OCI-LY7 (cell line): ENCODE data around the gene MAP4K2. TPM values are rescaled to one million over a fixed set of nuclear protein-coding genes. Genes with fewer than 3 reads are reported as not detected.

Source experiments
- BruUV-seq: library from RNA; stranded (reverse); fragments of 400-500 nt; replicated peaks from 2 replicates; lab custom pipeline; 2021; lab: Mats Ljungman, UMichigan
- CTCF ChIA-PET: fragments of 300-600 bp; sonication (Branson Sonifier 250); formaldehyde crosslinking; loops from one replicate; lab custom pipeline; 2022; ENCODE audit warnings: antibody characterized with exemption; ENCODE audit not compliant: unreplicated experiment; lab: Charles Lee
- POLR2A ChIA-PET: fragments of 300-600 bp; sonication (Branson Sonifier 250); formaldehyde crosslinking; loops from one replicate; lab custom pipeline; 2022; ENCODE audit warnings: antibody characterized with exemption; lab: Charles Lee
- DNase-seq: peaks from one replicate; pipeline ENCODE4 v3.0.0-alpha.2; 2015; ENCODE audit warnings: low spot score
- H2AFZ ChIP-seq: fragments of 200-600 bp; sonication (generic), shearing (Covaris generic); 2 replicates; pipeline ENCODE4 v1.6.1; 2014; ENCODE audit warnings: mild to moderate bottlenecking, antibody characterized with exemption, low read length, moderate library complexity
- H3K27ac ChIP-seq: fragments of 200-600 bp; sonication (generic); 2 replicates; pipeline ENCODE4 v1.5.1; 2014; ENCODE audit warnings: mixed run types, low read depth, mild to moderate bottlenecking, moderate library complexity, low read length, inconsistent platforms; ENCODE audit not compliant: poor library complexity, severe bottlenecking
- H3K36me3 ChIP-seq: fragments of 200-600 bp; sonication (generic); 2 replicates; pipeline ENCODE4 v1.6.1; 2014; ENCODE audit warnings: mild to moderate bottlenecking, antibody characterized with exemption, low read length, moderate library complexity, mixed read lengths; ENCODE audit not compliant: insufficient read depth
- H3K4me1 ChIP-seq: fragments of 200-600 bp; sonication (generic); 2 replicates; pipeline ENCODE4 v1.5.1; 2014; ENCODE audit warnings: mild to moderate bottlenecking, low read length; ENCODE audit not compliant: insufficient read depth, poor library complexity, severe bottlenecking
- H3K4me2 ChIP-seq: fragments of 200-600 bp; sonication (generic); 2 replicates; pipeline ENCODE4 v1.6.1; 2014; ENCODE audit warnings: mild to moderate bottlenecking, low read length
- H3K4me3 ChIP-seq: fragments of 200-600 bp; sonication (generic); 2 replicates; pipeline ENCODE4 v1.5.1; 2014; ENCODE audit warnings: mild to moderate bottlenecking, low read depth, low read length; ENCODE audit not compliant: poor library complexity, severe bottlenecking
- H3K79me2 ChIP-seq: fragments of 200-600 bp; sonication (generic); 2 replicates; pipeline ENCODE4 v1.6.1; 2016; ENCODE audit warnings: low read depth, mild to moderate bottlenecking, low read length, moderate library complexity, mixed read lengths; ENCODE audit not compliant: insufficient read depth
- H3K9me2 ChIP-seq: fragments of 200-600 bp; sonication (generic); 2 replicates; pipeline ENCODE4 v1.6.1; 2016; ENCODE audit warnings: mild to moderate bottlenecking, low read length, mixed read lengths; ENCODE audit not compliant: insufficient read depth
- H3K9me3 ChIP-seq: fragments of 200-600 bp; sonication (generic); 2 replicates; pipeline ENCODE4 v1.6.1; 2014; ENCODE audit warnings: mild to moderate bottlenecking, mixed run types, low read length, mixed read lengths
- H4K20me1 ChIP-seq: fragments of 200-600 bp; sonication (generic); 2 replicates; pipeline ENCODE4 v1.6.1; 2014; ENCODE audit warnings: mild to moderate bottlenecking, antibody characterized with exemption, low read length, moderate library complexity, mixed read lengths; ENCODE audit not compliant: insufficient read depth
- EZH2phosphoT487 ChIP-seq: fragments of 200-600 bp; sonication (generic); IDR thresholded peaks from 2 replicates; pipeline ENCODE4 v1.6.1; 2018; ENCODE audit warnings: low read depth, borderline replicate concordance, mild to moderate bottlenecking, mixed run types, antibody characterized with exemption, low read length, moderate library complexity, mixed read lengths
- intact Hi-C: fragments of 100-400 bp; cut with micrococcal nuclease; formaldehyde crosslinking; loops from one replicate; pipeline ENCODE4 v1.10.0; 2022; ENCODE audit not compliant: unreplicated experiment
- total RNA-seq, 2 experiments: library from RNA; depleted of rRNA in 1 of 2; stranded (reverse); fragments of >200 nt in 1 of 2; shearing (Covaris generic) in 1 of 2; gene quantifications; 2 replicates each; pipeline ENCODE4 v1.2.3, GENCODE V29; 2014 to 2022
- TF ChIP-seq, protein P1 (sequence below): fragments of 200-600 bp; sonication (generic); conservative IDR thresholded peaks from 2 replicates; pipeline ENCODE4 v1.5.1; 2014; ENCODE audit warnings: mild to moderate bottlenecking, antibody characterized with exemption, low read length, moderate library complexity, mixed read lengths

The MAP4K2 gene
- total RNA-seq, 2 experiments from 2014 or later, result 110 to 115 TPM

DNA sequence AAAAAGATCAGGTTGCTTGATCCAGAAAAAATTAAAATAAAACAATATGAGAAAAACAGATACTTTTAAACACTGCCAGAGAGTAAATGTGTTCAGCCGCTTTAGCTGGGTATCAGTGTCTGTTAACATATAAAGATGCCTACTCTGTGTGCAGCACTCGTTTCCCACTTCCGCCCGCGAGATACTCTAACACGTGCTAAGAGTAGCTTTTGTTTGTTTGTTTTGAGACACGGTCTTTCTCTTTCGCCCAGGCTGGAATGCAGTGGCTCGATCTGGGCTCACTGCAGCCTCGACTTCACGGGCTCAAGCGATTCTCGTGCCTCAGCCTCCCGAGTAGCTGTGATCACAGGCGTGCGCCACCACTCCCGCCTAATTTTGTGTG is 7.9 kb upstream of the MAP4K2 start:
- peak overlapping the region; percentile 96 for H3K4me3 ChIP-seq
- no TSS peak for BruUV-seq
- peaks cover 16% of the 10 kb centered on the region for H3K79me2 ChIP-seq
- H3K9me2 ChIP-seq, result no peaks in the 10 kb centered on the region
- ChIA-PET CTCF (no interaction called here), POLR2A (interaction anchor here (0.6 to 2.4 kb wide), 4 partner anchors 10 to 521 kb away, joined by 3 to 14 read pairs (median 4); no protein-coding TSS in a partner anchor)
- H3K4me2 ChIP-seq, result peak overlapping the region; percentile 97
- peaks cover 26% of the 10 kb centered on the region; the same call in 1 of the 2 replicates for H3K36me3 ChIP-seq
- H3K4me1 ChIP-seq, result peaks cover 45% of the 10 kb centered on the region
- intact Hi-C loops, result no loop called here
- DNase-seq, result no peak
- H4K20me1 ChIP-seq, result no peaks in the 10 kb centered on the region
- no peak for TF ChIP-seq EZH2phosphoT487
- TF ChIP-seq, protein P1, sequence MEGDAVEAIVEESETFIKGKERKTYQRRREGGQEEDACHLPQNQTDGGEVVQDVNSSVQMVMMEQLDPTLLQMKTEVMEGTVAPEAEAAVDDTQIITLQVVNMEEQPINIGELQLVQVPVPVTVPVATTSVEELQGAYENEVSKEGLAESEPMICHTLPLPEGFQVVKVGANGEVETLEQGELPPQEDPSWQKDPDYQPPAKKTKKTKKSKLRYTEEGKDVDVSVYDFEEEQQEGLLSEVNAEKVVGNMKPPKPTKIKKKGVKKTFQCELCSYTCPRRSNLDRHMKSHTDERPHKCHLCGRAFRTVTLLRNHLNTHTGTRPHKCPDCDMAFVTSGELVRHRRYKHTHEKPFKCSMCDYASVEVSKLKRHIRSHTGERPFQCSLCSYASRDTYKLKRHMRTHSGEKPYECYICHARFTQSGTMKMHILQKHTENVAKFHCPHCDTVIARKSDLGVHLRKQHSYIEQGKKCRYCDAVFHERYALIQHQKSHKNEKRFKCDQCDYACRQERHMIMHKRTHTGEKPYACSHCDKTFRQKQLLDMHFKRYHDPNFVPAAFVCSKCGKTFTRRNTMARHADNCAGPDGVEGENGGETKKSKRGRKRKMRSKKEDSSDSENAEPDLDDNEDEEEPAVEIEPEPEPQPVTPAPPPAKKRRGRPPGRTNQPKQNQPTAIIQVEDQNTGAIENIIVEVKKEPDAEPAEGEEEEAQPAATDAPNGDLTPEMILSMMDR, result no peak
- H3K9me3 ChIP-seq, result no peaks in the 10 kb centered on the region
- H2AFZ ChIP-seq, result peak overlapping the region; percentile 61; the same call in 1 of the 2 replicates
- H3K27ac ChIP-seq, result peak overlapping the region; percentile 55

- ChIA-PET CTCF (interaction anchor here (0.6 kb wide), 1 partner anchor 204 kb away, joined by 3 read pairs; the partner anchor contains the start of gene ARL2), POLR2A (interaction anchor here (0.6 to 2.4 kb wide), 4 partner anchors 10 to 522 kb away, joined by 3 to 14 read pairs (median 4); no protein-coding TSS in a partner anchor)
- peak; percentile 95 for DNase-seq
- Histone ChIP-seq H3K4me3 (peak within 1 kb of the TSS; percentile 96), H3K27ac (peak within 1 kb of the TSS; percentile 55), H3K9me2 (no peaks in the 10 kb centered on the region), H3K9me3 (no peaks in the 10 kb centered on the region), H3K4me1 (peaks cover 40% of the 10 kb centered on the region), H3K4me2 (peak within 1 kb of the TSS; percentile 97), H4K20me1 (no peaks in the 10 kb centered on the region), H3K79me2 (peaks cover 16% of the 10 kb centered on the region), H2AFZ (peak within 1 kb of the TSS; percentile 61; the same call in 1 of the 2 replicates), H3K36me3 (peaks cover 30% of the 10 kb centered on the region; the same call in 1 of the 2 replicates)
- TF ChIP-seq, protein P1, result no peak
- TF ChIP-seq EZH2phosphoT487, result no peak
- intact Hi-C loops, result no loop called here
- BruUV-seq, result no TSS peak
Observed at GRCh38 chr11:64810271-64810890, 7.4 kb upstream of the MAP4K2 start, which contains the start of gene MEN1. TSS of gene MEN1 (minus strand) at chr11:64810551. CDS start at chr11:64810109, 442 bp downstream.
